Muscle of leg (tissue), 11 donors: ENCODE data around the gene UTS2B. TPM values are rescaled to one million over a fixed set of nuclear protein-coding genes. Genes with fewer than 3 reads are reported as not detected.

Source experiments
- DNase-seq: peaks from one replicate; pipeline ENCODE4 v3.0.0; 2013
- H3K27ac ChIP-seq: one replicate; pipeline ENCODE4 v1.5.1; 2013; ENCODE audit warnings: mild to moderate bottlenecking, low read length, control low read depth
- H3K27me3 ChIP-seq: one replicate; pipeline ENCODE4 v1.6.1; 2013; ENCODE audit warnings: low read length; ENCODE audit not compliant: control insufficient read depth, insufficient read depth
- H3K36me3 ChIP-seq: one replicate; pipeline ENCODE4 v1.6.1; 2013; ENCODE audit warnings: low read length; ENCODE audit not compliant: control insufficient read depth, insufficient read depth
- H3K4me1 ChIP-seq: one replicate; pipeline ENCODE4 v1.6.1; 2013; ENCODE audit warnings: low read length; ENCODE audit not compliant: control insufficient read depth, insufficient read depth
- H3K4me3 ChIP-seq: one replicate; pipeline ENCODE4 v1.5.1; 2013; ENCODE audit warnings: low read length, control low read depth
- H3K9me3 ChIP-seq: replicated peaks from 2 replicates; pipeline ENCODE4 v1.6.1; 2013; ENCODE audit warnings: low read depth, low read length; ENCODE audit not compliant: control insufficient read depth
- WGBS: methylation state at CpG from one replicate; pipeline ENCODE4 v1.1.5; 2013; ENCODE audit warnings: missing lambda C conversion rate; ENCODE audit not compliant: insufficient coverage; 5-methylcytosine and 5-hydroxymethylcytosine counted together
- polyA plus RNA-seq, 8 donors: library from polyadenylated mRNA; unstranded; fragments of 120-200 nt; gene quantifications; one replicate each; pipeline versions ENCODE4 v1.2.1 to v1.2.3, GENCODE V29; 2013; ENCODE audit warnings: inconsistent platforms in 1 of 8, low replicate concordance in 1 of 8; ENCODE audit not compliant: insufficient read length in 8 of 8, insufficient read depth in 1 of 8
- total RNA-seq: library from RNA; stranded (reverse); fragments of 120-200 nt; gene quantifications from one replicate; pipeline ENCODE4 v1.2.4, GENCODE V29; 2013

The UTS2B gene
- total and polyA plus RNA-seq, 9 donors = 0.09 to 0.65 (median 0.18) TPM; not detected in 4

GRCh38 chr3:191328383-191328961 is 1.9 kb downstream of the UTS2B start:
- no peak for DNase-seq
- Histone ChIP-seq H3K9me3 (no peaks in the 10 kb centered on the region), H3K4me1 (peaks cover 12% of the 10 kb centered on the region), H3K36me3 (no peaks in the 10 kb centered on the region), H3K27me3 (no peaks in the 10 kb centered on the region), H3K4me3 (peak overlapping the region; percentile 74), H3K27ac (peak overlapping the region; percentile 93)
- 69% methylated on average over 4 of the region's 9 CpGs for WGBS

GRCh38 chr3:191327526-191327925 is 2.8 kb downstream of the UTS2B start:
- Histone ChIP-seq H3K36me3 (no peaks in the 10 kb centered on the region), H3K27ac (no peak overlapping the region), H3K4me1 (peaks cover 12% of the 10 kb centered on the region), H3K27me3 (no peaks in the 10 kb centered on the region), H3K9me3 (no peaks in the 10 kb centered on the region), H3K4me3 (no peak overlapping the region)
- no peak for DNase-seq
- no CpG with 5 or more reads among the region's 2 CpGs for WGBS

- no peaks in the 10 kb centered on the region for H3K36me3 ChIP-seq
- no peaks in the 10 kb centered on the region for H3K9me3 ChIP-seq
- H3K27me3 ChIP-seq = no peaks in the 10 kb centered on the region
- DNase-seq = no peak
- no peak overlapping the region for H3K27ac ChIP-seq
- peaks cover 5% of the 10 kb centered on the region for H3K4me1 ChIP-seq
- no peak overlapping the region for H3K4me3 ChIP-seq
- 100% methylated on average over 1 of the region's 2 CpGs for WGBS
Measured at GRCh38 chr3:191324936-191325335, 5.4 kb downstream of the UTS2B start.

GRCh38 chr3:191321019-191321767 is 9.1 kb downstream of the UTS2B start:
- H3K36me3 ChIP-seq = no peaks in the 10 kb centered on the region
- no peak overlapping the region for H3K4me3 ChIP-seq
- DNase-seq = no peak
- no peaks in the 10 kb centered on the region for H3K4me1 ChIP-seq
- H3K27ac ChIP-seq = no peak overlapping the region
- WGBS = no CpG with 5 or more reads among the region's 4 CpGs
- H3K9me3 ChIP-seq = no peaks in the 10 kb centered on the region
- H3K27me3 ChIP-seq = no peaks in the 10 kb centered on the region

GRCh38 chr3:191320316-191320715 is 10.0 kb downstream of the UTS2B start:
- H3K36me3 ChIP-seq = no peaks in the 10 kb centered on the region
- no peak overlapping the region for H3K27ac ChIP-seq
- H3K4me1 ChIP-seq = no peaks in the 10 kb centered on the region
- DNase-seq = no peak
- H3K4me3 ChIP-seq = no peak overlapping the region
- WGBS = 59% methylated on average over 5 of the region's 5 CpGs
- H3K27me3 ChIP-seq = no peaks in the 10 kb centered on the region
- H3K9me3 ChIP-seq = no peaks in the 10 kb centered on the region

GRCh38 chr3:191316876-191317603 is 13.3 kb downstream of the UTS2B start:
- no peaks in the 10 kb centered on the region for H3K27me3 ChIP-seq
- H3K4me1 ChIP-seq = no peaks in the 10 kb centered on the region
- H3K36me3 ChIP-seq = no peaks in the 10 kb centered on the region
- no peak for DNase-seq
- no peak overlapping the region for H3K4me3 ChIP-seq
- WGBS = 89% methylated on average over 35 of the region's 40 CpGs
- H3K9me3 ChIP-seq = no peaks in the 10 kb centered on the region
- H3K27ac ChIP-seq = no peak overlapping the region

DNA sequence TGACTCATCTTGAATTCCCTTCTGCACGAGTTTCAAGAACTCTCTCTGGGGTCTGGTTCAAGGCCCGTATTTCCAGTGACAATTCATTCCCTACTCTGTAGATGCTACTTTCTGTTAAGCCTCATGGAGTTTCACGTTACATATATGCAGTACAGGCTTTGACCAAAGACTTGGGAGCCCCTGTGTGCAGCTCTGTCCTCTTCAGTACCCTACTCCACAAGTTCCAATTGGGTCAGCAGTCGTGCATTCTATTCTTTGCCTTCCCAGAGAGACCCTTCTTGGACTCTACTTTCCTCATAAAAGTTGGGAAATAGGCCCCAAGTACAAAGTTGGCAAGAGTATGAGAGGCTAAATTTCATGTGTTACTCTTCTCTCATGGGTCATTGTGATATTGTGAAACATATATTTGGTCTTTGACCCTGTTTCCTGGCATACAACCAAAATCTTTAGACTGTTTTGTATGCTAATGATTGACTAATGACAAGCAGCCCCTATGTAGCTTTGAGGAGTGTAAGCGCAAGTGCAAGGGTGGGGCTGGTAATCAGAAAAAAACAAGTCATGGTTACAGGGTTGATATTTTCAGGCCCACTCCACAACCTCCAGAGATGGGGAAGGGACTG is 16.1 kb downstream of the UTS2B start:
- no peaks in the 10 kb centered on the region for H3K36me3 ChIP-seq
- no peak overlapping the region for H3K4me3 ChIP-seq
- H3K27me3 ChIP-seq = no peaks in the 10 kb centered on the region
- no peak for DNase-seq
- 45% methylated on average over 3 of the region's 5 CpGs for WGBS
- H3K27ac ChIP-seq = no peak overlapping the region
- H3K4me1 ChIP-seq = no peaks in the 10 kb centered on the region
- no peaks in the 10 kb centered on the region for H3K9me3 ChIP-seq

DNA sequence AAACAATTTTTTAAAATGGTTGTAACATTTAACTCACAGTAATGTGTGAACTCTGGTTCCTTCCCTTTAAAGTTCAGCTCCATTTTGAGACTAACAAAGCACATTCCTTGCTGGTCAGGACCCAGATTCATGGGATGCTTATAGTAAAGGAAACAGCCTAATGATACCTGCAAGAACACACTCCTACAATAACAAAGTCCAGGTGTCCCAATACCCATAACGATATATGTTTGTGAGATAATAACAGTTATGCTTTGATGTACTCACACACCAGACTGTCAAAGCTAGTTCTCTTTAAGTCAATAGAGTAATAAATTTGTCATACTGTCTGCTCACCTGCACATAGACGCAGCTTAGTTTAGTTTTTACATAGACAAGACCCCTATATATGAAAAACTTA is 17.0 kb downstream of the UTS2B start:
- DNase-seq = no peak
- Histone ChIP-seq H3K27ac (no peak overlapping the region), H3K36me3 (no peaks in the 10 kb centered on the region), H3K27me3 (no peaks in the 10 kb centered on the region), H3K9me3 (no peaks in the 10 kb centered on the region), H3K4me1 (no peaks in the 10 kb centered on the region), H3K4me3 (no peak overlapping the region)
- no CpG with 5 or more reads among the region's 2 CpGs for WGBS

DNA sequence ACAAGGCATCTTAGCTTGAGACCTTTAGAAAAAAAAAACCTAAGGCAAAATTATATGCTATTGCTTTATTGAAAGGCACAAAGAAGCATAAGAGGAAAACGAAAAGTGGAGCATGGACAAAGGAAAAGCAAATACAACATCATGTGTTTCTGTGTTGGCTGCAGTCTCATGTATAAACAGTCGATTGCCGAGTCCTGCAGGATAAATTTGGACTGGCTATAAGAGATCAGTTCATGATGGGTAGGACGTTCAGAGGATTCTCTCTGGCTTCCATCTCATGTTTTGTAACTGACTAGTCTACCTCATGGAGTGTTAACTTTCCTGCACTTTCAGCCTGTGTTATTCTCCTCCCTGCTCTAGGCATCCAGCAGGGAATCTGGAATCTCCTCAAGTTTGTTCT is 23.0 kb downstream of the UTS2B start:
- DNase-seq = no peak
- 93% methylated on average over 4 of the region's 4 CpGs for WGBS
- Histone ChIP-seq H3K4me1 (no peaks in the 10 kb centered on the region), H3K36me3 (no peaks in the 10 kb centered on the region), H3K27me3 (no peaks in the 10 kb centered on the region), H3K4me3 (no peak overlapping the region), H3K9me3 (no peaks in the 10 kb centered on the region), H3K27ac (no peak overlapping the region)

DNA sequence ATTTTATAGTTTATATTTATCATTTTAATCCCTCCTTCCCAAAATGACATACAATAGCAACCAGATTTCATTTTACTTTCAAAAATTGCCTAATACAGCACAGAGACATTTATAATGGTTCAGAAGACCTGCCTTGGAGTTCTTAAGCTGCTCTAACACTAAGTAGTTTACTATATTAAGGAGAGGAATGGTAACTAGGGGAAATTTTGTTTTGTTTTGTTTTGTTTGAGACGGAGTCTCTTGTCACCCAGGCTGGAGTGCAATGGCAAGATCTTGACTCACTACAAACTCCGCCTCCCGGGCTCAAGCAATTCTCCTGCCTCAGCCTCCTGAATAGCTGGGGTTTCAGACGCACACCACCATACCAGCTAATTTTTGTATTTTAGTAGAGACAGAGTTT is 23.9 kb downstream of the UTS2B start:
- no peak for DNase-seq
- H3K4me3 ChIP-seq = no peak overlapping the region
- no peaks in the 10 kb centered on the region for H3K4me1 ChIP-seq
- H3K9me3 ChIP-seq = no peaks in the 10 kb centered on the region
- no CpG with 5 or more reads among the region's 4 CpGs for WGBS
- H3K36me3 ChIP-seq = no peaks in the 10 kb centered on the region
- H3K27me3 ChIP-seq = no peaks in the 10 kb centered on the region
- no peak overlapping the region for H3K27ac ChIP-seq
